GM12874 (cell line): ENCODE results near the gene NMD3.

Experiments
- TF ChIP-seq, protein P1 (sequence below): IDR thresholded peaks from 2 replicates; pipeline ENCODE4 v1.5.1; 2011; ENCODE audit warnings: low read depth, mild to moderate bottlenecking, control low read depth, low read length, moderate library complexity; ENCODE audit not compliant: insufficient read depth

Gene NMD3

DNA sequence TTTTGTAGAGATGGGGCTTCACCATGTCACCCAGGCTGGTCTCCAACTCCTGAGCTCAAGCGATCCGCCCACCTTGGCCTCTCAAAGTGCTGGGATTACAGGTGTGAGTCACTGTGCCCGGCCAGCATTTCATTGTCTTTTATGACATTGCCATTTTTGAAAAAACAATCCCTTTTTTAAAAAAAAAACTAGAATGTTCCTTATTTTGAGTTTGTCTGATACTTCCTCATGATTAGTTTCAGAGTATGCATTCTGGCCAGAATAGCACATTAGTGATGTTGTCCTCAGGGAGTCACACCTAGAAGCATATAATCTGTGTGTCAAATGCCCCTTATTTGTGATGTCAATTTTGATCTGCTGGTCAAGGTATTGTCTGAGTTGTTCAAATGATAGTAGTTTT is 21.2 kb upstream of the NMD3 start:
- TF ChIP-seq, protein P1, sequence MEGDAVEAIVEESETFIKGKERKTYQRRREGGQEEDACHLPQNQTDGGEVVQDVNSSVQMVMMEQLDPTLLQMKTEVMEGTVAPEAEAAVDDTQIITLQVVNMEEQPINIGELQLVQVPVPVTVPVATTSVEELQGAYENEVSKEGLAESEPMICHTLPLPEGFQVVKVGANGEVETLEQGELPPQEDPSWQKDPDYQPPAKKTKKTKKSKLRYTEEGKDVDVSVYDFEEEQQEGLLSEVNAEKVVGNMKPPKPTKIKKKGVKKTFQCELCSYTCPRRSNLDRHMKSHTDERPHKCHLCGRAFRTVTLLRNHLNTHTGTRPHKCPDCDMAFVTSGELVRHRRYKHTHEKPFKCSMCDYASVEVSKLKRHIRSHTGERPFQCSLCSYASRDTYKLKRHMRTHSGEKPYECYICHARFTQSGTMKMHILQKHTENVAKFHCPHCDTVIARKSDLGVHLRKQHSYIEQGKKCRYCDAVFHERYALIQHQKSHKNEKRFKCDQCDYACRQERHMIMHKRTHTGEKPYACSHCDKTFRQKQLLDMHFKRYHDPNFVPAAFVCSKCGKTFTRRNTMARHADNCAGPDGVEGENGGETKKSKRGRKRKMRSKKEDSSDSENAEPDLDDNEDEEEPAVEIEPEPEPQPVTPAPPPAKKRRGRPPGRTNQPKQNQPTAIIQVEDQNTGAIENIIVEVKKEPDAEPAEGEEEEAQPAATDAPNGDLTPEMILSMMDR, result no peak

DNA sequence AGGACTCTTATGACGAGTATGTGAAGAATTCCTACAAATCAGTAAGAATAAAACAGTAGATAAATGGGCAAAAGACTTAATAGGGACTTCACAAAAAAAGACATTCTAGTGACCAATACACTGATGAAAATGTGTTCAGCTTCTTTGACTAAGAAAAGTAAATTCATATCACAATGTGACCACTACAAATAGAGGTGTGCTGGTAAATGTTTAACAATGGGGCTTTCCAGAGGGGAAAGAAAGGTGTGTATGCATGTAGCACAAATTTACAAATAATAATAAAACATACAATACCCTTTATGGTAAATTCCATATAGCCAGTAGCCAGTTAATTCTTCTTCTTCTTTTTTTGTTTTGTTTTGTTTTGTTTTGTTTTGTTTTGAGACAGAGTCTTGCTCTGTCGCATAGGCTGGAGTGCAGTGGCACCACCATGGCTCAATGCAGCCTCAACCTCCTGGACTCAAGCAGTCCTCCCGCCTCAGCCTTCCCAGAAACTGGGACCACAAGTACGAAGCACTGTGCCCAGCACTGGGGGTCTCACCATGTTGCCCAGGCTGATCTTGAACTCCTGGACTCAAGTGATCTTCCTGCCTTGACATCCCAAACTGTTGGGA is 17.5 kb upstream of the NMD3 start:
- TF ChIP-seq, protein P1, result no peak

GRCh38 chr3:161208931-161209330 is 12.2 kb upstream of the NMD3 start:
- TF ChIP-seq, protein P1, result no peak

DNA sequence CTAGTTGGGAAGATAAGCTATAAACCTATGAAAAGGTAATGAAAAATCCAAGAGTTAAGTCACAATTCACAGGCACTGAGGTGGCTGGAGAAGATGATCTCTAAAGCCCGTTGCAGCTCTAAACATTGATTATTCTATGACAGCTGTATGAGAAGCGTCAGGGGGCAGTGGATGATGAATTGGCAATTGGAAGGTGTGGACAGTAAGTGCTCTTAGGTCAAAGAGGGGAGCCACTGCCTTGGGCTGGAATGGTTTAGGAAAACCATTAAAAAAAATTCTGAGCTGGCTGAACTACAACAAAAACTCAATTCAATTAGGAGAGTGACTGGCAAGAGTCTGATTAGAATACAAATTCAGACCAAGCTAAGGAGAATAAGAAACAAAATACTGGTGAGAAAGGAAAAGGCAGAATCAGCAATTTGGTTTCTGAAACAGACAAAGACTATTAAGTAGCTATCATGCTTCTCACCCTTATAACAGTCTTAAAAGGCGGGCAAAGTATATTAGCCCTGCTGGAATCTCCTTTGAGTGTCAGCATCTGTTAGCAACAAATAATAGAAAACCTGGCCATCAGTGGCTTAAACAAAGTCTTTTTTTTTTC is 8.8 kb upstream of the NMD3 start:
- TF ChIP-seq, protein P1, result no peak

DNA sequence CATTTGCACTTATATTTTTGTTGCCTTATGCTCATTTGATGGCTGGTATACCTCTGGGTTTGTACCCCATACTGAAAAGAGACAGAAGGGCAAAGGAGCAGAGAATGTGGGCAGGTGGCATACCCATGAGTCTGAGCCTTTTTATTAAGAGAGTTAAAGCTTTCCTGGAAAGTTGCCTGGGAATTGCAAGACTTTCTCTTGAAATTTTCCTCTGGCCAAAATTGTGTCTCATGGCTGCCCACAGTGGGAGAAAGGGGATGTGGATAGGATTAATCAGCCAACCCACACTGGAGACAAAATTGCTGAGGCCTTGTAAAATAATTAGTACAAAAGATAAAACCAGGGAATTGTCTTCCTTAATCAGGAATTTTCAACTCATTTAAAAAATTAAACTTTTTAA is 8.2 kb upstream of the NMD3 start:
- TF ChIP-seq, protein P1, result no peak

- TF ChIP-seq, protein P1, result no peak
Observed at GRCh38 chr3:161213644-161214043, 7.5 kb upstream of the NMD3 start.

- TF ChIP-seq, protein P1, result no peak
Observed at GRCh38 chr3:161215185-161215584, 5.9 kb upstream of the NMD3 start.
